ENCODE measurements around the gene NOTUM. TPM values are rescaled to one million over a fixed set of nuclear protein-coding genes. Genes with fewer than 3 reads are reported as not detected.
A peak's percentile ranks its signal among the peaks of the same experiment; 100 is the strongest.

Gene NOTUM
- total RNA-seq (2014; rRNA removed): 0.75 TPM in 1 of 2 replicates, not detected in the other
- Bru-seq, nascent RNA: percentile 16 among the genes with signal in this experiment
- percentile 30 among the genes with signal in this experiment for BruChase-seq, experiment 1, labeled RNA remaining after a 6-hour chase
- percentile 18 among the genes with signal in this experiment for BruChase-seq, experiment 2, labeled RNA remaining after a 2-hour chase
- long read RNA-seq, partial matches to known transcripts: 1 of 1 reads
- long read RNA-seq, other reads (novel, unspliced or antisense): 0 of 1 reads

DNA sequence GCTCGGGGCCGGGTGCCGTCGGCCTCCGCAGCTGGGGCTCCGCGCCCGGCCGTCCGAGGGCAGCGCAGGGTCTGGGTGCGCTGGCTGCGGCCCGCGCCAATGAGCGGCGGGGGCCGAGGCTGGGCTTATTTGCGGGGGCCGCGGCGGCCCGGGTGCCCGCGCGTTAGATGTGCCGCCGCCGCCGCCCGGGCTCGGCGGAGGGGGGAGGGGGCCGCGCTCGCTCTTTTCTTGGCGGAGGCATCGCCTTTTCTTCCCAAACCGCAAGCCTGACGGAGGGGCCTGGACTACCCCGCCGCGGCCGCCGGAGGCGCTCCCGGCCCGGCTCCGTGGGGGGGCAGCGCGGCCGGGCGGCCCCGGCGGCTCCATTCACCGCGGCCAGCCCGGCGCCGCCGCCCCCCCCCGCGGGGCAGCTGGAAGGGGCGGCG lies at the start of gene NOTUM:
Gene NOTUM (minus strand): TSS at position 101 of the 425 bp plus-strand sequence. CDS start 278 bp downstream, outside the sequence.
- H2AFZ ChIP-seq (ENCODE audit: low read length): peak within 1 kb of the TSS; percentile 79
- H3K4me1 ChIP-seq (ENCODE audit: insufficient read depth, low read length): no peaks in the 10 kb centered on the region
- H3K9me2 ChIP-seq (replicated peaks; ENCODE audit: low read length): no peaks in the 10 kb centered on the region
- CTCF ChIA-PET: no interaction called here
- POLR2A ChIA-PET (ENCODE audit: unreplicated experiment): no interaction called here
- TF ChIP-seq, protein P1, sequence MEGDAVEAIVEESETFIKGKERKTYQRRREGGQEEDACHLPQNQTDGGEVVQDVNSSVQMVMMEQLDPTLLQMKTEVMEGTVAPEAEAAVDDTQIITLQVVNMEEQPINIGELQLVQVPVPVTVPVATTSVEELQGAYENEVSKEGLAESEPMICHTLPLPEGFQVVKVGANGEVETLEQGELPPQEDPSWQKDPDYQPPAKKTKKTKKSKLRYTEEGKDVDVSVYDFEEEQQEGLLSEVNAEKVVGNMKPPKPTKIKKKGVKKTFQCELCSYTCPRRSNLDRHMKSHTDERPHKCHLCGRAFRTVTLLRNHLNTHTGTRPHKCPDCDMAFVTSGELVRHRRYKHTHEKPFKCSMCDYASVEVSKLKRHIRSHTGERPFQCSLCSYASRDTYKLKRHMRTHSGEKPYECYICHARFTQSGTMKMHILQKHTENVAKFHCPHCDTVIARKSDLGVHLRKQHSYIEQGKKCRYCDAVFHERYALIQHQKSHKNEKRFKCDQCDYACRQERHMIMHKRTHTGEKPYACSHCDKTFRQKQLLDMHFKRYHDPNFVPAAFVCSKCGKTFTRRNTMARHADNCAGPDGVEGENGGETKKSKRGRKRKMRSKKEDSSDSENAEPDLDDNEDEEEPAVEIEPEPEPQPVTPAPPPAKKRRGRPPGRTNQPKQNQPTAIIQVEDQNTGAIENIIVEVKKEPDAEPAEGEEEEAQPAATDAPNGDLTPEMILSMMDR (conservative IDR thresholded peaks at IDR 0.05; ENCODE audit: low read depth, low read length): no peak
- TF ChIP-seq EZH2 (IDR thresholded peaks at IDR 0.05; ENCODE audit: low read length, unreplicated experiment): no peak
- no peak for TF ChIP-seq EZH2phosphoT487 (IDR thresholded peaks at IDR 0.05; ENCODE audit: borderline replicate concordance, low read length)
- H3K9me3 ChIP-seq (ENCODE audit: low read length): no peaks in the 10 kb centered on the region
- H3K4me2 ChIP-seq (ENCODE audit: low read length): peak within 1 kb of the TSS; percentile 78
- BruUV-seq (replicated peaks): no TSS peak
- peak within 1 kb of the TSS; percentile 52 for H3K4me3 ChIP-seq (ENCODE audit: low read length)
- H3K36me3 ChIP-seq (ENCODE audit: low read depth, low read length): no peaks in the 10 kb centered on the region
- H4K20me1 ChIP-seq (ENCODE audit: low read length): no peaks in the 10 kb centered on the region
- peak; percentile 16; the same call in 1 of the 2 replicates for ATAC-seq
- no peaks in the 10 kb centered on the region for H3F3A ChIP-seq (ENCODE audit: low read length, unreplicated experiment)
- no peak within 1 kb of the TSS for H3K27ac ChIP-seq (ENCODE audit: low read length)
- peaks cover 22% of the 10 kb centered on the region for H3K27me3 ChIP-seq (ENCODE audit: low read length)
- no peaks in the 10 kb centered on the region for H3K79me2 ChIP-seq (ENCODE audit: low read length)
- DNase-seq: peak; percentile 35
- intact Hi-C loops (cut with micrococcal nuclease): no loop called here
- no peak within 1 kb of the TSS for H3K9ac ChIP-seq (ENCODE audit: low read length)

DNA sequence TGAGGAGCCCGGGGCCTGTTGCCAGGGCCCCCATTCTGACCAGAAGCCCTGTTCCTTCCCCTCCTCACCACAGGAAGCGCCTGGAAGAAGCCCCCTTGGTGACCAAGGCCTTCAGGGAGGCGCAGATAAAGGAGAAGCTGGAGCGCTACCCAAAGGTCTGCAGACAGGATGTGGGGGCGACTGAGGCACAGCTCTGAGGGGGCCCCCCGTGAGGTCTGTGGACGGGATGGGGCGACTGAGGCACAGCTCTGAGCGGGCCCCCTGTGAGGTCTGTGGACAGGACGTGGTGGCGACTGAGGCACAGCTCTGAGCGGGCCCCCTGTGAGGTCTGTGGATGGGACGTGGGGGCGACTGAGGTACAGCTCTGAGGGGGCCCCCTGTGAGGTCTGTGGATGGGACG lies 48.4 kb upstream of the NOTUM start:
- CTCF ChIA-PET: no interaction called here
- TF ChIP-seq EZH2 (IDR thresholded peaks at IDR 0.05; ENCODE audit: low read length, unreplicated experiment) (no peak), EZH2phosphoT487 (IDR thresholded peaks at IDR 0.05; ENCODE audit: borderline replicate concordance, low read length) (no peak)
- TF ChIP-seq, protein P1 (conservative IDR thresholded peaks at IDR 0.05; ENCODE audit: low read depth, low read length): no peak
- H3K4me2 ChIP-seq (ENCODE audit: low read length): no peak overlapping the region
- DNase-seq (no peak), ATAC-seq (no peak)
- no peak overlapping the region for H3K27ac ChIP-seq (ENCODE audit: low read length)
- no peaks in the 10 kb centered on the region for H3F3A ChIP-seq (ENCODE audit: low read length, unreplicated experiment)
- no peak overlapping the region for H3K4me3 ChIP-seq (ENCODE audit: low read length)
- H3K36me3 ChIP-seq (ENCODE audit: low read depth, low read length): no peaks in the 10 kb centered on the region
- H3K9me2 ChIP-seq (replicated peaks; ENCODE audit: low read length): no peaks in the 10 kb centered on the region
- peaks cover 4% of the 10 kb centered on the region for H3K4me1 ChIP-seq (ENCODE audit: insufficient read depth, low read length)
- H3K9me3 ChIP-seq (ENCODE audit: low read length): no peaks in the 10 kb centered on the region
- no peaks in the 10 kb centered on the region for H3K79me2 ChIP-seq (ENCODE audit: low read length)
- no TSS peak for BruUV-seq (replicated peaks)
- H3K27me3 ChIP-seq (ENCODE audit: low read length): no peaks in the 10 kb centered on the region
- H3K9ac ChIP-seq (ENCODE audit: low read length): no peak overlapping the region
- intact Hi-C loops (cut with micrococcal nuclease): no loop called here
- no peak overlapping the region for H2AFZ ChIP-seq (ENCODE audit: low read length)
- POLR2A ChIA-PET (ENCODE audit: unreplicated experiment): no interaction called here
- H4K20me1 ChIP-seq (ENCODE audit: low read length): no peaks in the 10 kb centered on the region

DNA sequence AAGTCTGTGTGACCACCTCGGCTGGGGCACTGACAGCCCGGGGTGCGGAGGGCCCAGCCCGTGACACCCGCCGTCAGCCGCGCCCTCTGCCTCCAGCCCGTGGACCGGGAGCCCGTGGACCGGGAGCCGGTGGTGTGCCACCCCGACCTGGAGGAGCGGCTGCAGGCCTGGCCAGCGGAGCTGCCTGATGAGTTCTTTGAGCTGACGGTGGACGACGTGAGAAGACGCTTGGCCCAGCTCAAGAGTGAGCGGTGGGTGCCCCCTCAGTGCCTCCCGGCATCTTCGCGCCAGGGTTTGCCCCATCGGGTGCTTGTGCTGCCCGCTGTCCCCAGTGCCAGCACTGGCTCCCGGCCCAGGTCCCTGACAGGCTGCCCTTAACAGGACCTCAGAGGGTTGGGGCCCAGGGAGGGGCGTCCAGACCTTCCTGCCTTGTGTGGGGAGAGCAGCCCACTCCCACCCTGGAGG lies 48.0 kb upstream of the NOTUM start:
- no peak for DNase-seq
- ChIA-PET POLR2A (ENCODE audit: unreplicated experiment) (no interaction called here), CTCF (no interaction called here)
- BruUV-seq (replicated peaks): no TSS peak
- no peaks in the 10 kb centered on the region for H3K36me3 ChIP-seq (ENCODE audit: low read depth, low read length)
- H3K79me2 ChIP-seq (ENCODE audit: low read length): no peaks in the 10 kb centered on the region
- ATAC-seq: no peak
- no peaks in the 10 kb centered on the region for H3K9me2 ChIP-seq (replicated peaks; ENCODE audit: low read length)
- no peak overlapping the region for H3K27ac ChIP-seq (ENCODE audit: low read length)
- H3K9ac ChIP-seq (ENCODE audit: low read length): no peak overlapping the region
- H3K4me2 ChIP-seq (ENCODE audit: low read length): no peak overlapping the region
- H3K4me1 ChIP-seq (ENCODE audit: insufficient read depth, low read length): peaks cover 9% of the 10 kb centered on the region
- intact Hi-C loops (cut with micrococcal nuclease): no loop called here
- H4K20me1 ChIP-seq (ENCODE audit: low read length): no peaks in the 10 kb centered on the region
- no peak overlapping the region for H2AFZ ChIP-seq (ENCODE audit: low read length)
- H3K9me3 ChIP-seq (ENCODE audit: low read length): no peaks in the 10 kb centered on the region
- no peak overlapping the region for H3K4me3 ChIP-seq (ENCODE audit: low read length)
- no peaks in the 10 kb centered on the region for H3F3A ChIP-seq (ENCODE audit: low read length, unreplicated experiment)
- H3K27me3 ChIP-seq (ENCODE audit: low read length): no peaks in the 10 kb centered on the region
- no peak for TF ChIP-seq EZH2 (IDR thresholded peaks at IDR 0.05; ENCODE audit: low read length, unreplicated experiment)
- TF ChIP-seq EZH2phosphoT487 (IDR thresholded peaks at IDR 0.05; ENCODE audit: borderline replicate concordance, low read length): no peak
- TF ChIP-seq, protein P1 (conservative IDR thresholded peaks at IDR 0.05; ENCODE audit: low read depth, low read length): no peak
